Measurements from ENCODE around the gene SYNDIG1. TPM values are rescaled to one million over a fixed set of nuclear protein-coding genes. Genes with fewer than 3 reads are reported as not detected.

The SYNDIG1 gene
- total RNA-seq, 4 donors from 2014 or later, result 5.1 to 15.9 (median 14.3) TPM

DNA sequence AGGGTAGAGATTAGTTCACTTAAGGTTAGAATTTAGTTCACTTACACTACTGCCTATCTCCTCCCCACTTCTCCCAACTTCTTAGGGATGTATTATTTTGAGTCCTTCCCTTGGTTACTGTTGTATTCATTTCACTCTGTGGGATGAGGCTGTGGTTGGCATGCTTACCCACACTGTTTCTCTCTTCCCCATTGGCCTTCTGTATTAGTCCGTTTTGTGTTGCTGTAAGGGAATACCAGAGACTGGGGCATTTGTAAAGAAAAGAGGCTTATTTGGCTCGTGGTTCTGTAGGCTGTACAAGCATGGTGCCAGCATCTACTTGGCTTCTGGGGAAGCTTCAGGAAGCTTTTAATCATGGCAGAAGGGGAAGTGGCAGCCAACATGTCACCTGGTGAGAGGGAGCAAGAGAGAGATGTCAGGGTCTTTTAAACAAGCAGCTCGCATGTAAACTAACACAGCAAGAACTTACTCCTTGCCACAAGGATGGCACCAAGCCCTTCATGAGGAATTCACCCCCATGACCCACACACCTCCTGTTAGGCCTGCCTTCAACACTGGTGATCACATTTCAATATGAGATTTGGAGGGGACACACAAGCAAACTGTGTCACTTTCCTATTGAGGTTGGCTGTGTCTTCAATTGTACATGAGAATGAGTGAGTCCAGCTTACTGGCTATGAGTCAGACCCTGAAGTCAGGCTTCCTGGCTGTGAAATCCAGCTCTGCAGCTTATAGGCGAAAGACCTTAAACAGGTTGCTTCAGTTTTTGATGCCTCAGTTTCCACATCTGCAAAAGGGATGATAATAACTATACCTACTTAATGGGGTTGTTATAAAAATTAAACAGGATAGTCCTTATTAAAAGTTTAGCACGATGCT, 53.3 kb downstream of the SYNDIG1 start:
- Histone ChIP-seq H3K27ac (no peak overlapping the region), H3K4me1 (no peaks in the 10 kb centered on the region), H3K27me3 (no peaks in the 10 kb centered on the region), H3K4me3 (no peak overlapping the region), H3K9me3 (no peaks in the 10 kb centered on the region), H3K36me3 (no peaks in the 10 kb centered on the region)
- TF ChIP-seq EP300 (IDR thresholded peaks at IDR 0.05) (no peak), POLR2A (IDR thresholded peaks at IDR 0.05) (no peak)
- TF ChIP-seq, protein P1, sequence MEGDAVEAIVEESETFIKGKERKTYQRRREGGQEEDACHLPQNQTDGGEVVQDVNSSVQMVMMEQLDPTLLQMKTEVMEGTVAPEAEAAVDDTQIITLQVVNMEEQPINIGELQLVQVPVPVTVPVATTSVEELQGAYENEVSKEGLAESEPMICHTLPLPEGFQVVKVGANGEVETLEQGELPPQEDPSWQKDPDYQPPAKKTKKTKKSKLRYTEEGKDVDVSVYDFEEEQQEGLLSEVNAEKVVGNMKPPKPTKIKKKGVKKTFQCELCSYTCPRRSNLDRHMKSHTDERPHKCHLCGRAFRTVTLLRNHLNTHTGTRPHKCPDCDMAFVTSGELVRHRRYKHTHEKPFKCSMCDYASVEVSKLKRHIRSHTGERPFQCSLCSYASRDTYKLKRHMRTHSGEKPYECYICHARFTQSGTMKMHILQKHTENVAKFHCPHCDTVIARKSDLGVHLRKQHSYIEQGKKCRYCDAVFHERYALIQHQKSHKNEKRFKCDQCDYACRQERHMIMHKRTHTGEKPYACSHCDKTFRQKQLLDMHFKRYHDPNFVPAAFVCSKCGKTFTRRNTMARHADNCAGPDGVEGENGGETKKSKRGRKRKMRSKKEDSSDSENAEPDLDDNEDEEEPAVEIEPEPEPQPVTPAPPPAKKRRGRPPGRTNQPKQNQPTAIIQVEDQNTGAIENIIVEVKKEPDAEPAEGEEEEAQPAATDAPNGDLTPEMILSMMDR (IDR thresholded peaks at IDR 0.05), result no peak
- WGBS, 2 donors, result 72 to 83% methylated on average over 5 of the region's 5 CpGs
- no peak for DNase-seq (ENCODE audit: low spot score in 2 of 2)

DNA sequence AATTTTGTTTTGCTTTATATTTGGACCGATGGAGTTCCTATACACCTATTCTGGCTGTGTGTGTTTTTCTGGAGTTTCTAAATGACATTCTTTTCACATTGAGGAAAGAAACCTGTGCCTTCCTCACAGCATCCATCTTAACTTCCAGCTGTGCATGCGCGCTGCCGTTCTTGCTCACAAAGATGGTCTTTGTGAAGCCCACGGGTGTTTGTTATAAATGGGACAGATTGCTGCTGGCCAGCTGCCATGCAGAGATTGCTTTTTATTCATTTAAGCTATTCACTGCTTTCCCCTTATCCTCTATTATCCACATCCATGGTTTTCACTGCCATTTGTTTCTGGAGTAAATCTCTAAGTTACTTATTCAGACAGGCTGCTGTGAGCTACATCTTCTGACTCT, 54.2 kb downstream of the SYNDIG1 start:
- H3K9me3 ChIP-seq, result no peaks in the 10 kb centered on the region
- H3K27me3 ChIP-seq, result no peaks in the 10 kb centered on the region
- no peaks in the 10 kb centered on the region for H3K36me3 ChIP-seq
- no peaks in the 10 kb centered on the region for H3K4me1 ChIP-seq
- 39% methylated on average over 5 of the region's 5 CpGs for WGBS, 2 donors
- TF ChIP-seq EP300 (IDR thresholded peaks at IDR 0.05), result no peak
- no peak for TF ChIP-seq POLR2A (IDR thresholded peaks at IDR 0.05)
- TF ChIP-seq, protein P1 (IDR thresholded peaks at IDR 0.05), result no peak
- no peak for DNase-seq (ENCODE audit: low spot score in 2 of 2)
- H3K27ac ChIP-seq, result no peak overlapping the region
- H3K4me3 ChIP-seq, result no peak overlapping the region

DNA sequence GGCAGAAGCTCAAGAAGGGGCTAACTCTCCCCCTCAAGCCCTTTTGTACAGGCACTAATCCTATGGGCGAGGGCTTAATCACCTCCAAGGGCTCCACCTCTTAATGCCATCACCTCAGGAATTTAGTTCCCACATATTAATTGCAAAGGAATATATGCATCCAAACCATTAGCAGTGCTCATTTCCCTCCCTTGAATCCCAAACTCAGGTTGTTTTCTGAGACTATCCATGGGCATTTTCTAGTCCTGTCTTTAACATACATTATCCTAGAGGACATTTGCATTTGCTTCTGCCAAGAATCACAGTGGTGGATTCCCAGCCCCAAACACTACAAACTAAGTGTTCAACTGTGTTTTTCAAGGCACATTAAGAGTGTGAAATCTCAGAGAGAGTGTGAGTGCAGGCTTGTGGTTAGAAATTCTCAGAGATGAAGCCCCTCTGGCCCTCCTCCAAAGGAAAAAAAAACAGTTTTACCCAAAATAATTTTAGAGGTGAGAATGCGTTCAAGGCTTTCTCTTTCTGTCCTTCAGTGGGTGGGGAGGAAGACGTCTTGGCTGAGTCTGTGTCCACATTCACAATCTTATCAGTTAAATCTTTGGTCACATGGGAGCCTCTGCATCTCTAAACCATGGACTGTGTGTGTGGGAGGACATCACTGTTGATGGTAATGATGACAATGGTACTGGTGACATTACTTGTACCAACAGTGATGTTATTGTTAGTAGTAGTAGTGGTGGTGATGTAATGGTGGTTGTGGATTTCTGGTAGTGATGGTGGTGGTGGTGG, 59.3 kb downstream of the SYNDIG1 start:
- DNase-seq (ENCODE audit: low spot score in 2 of 2), result no peak
- TF ChIP-seq POLR2A (IDR thresholded peaks at IDR 0.05) (no peak), EP300 (IDR thresholded peaks at IDR 0.05) (no peak)
- TF ChIP-seq, protein P1 (IDR thresholded peaks at IDR 0.05), result no peak
- Histone ChIP-seq H3K27me3 (no peaks in the 10 kb centered on the region), H3K4me1 (no peaks in the 10 kb centered on the region), H3K4me3 (no peak overlapping the region), H3K27ac (no peak overlapping the region), H3K36me3 (no peaks in the 10 kb centered on the region), H3K9me3 (no peaks in the 10 kb centered on the region)
- 62 to 75% methylated on average over 3 of the region's 3 CpGs for WGBS, 2 donors

DNA sequence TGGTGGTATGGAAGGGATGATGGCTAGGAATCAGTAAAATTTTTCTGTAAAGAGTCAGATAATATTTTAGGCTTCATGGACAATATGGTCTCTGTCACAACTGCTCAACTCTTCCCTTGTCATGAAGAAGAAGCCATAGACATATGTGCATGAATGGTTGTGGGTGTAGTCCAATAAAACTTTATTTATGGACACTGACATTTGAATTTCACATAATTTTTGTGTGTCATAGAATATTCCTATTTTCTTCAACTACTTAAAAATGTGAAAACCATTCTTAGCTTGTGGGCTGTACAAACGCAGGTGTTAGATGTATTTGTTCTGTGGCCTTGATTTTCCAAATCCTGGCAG, 59.9 kb downstream of the SYNDIG1 start:
- no peak for DNase-seq (ENCODE audit: low spot score in 2 of 2)
- Histone ChIP-seq H3K4me1 (no peaks in the 10 kb centered on the region), H3K27ac (no peak overlapping the region), H3K36me3 (no peaks in the 10 kb centered on the region), H3K27me3 (no peaks in the 10 kb centered on the region), H3K9me3 (no peaks in the 10 kb centered on the region), H3K4me3 (no peak overlapping the region)
- whole genome bisulfite sequencing, 2 donors, result 80 to 97% methylated on average over 1 of the region's 1 CpG
- TF ChIP-seq, protein P1 (IDR thresholded peaks at IDR 0.05), result no peak
- TF ChIP-seq EP300 (IDR thresholded peaks at IDR 0.05), result no peak
- no peak for TF ChIP-seq POLR2A (IDR thresholded peaks at IDR 0.05)

DNA sequence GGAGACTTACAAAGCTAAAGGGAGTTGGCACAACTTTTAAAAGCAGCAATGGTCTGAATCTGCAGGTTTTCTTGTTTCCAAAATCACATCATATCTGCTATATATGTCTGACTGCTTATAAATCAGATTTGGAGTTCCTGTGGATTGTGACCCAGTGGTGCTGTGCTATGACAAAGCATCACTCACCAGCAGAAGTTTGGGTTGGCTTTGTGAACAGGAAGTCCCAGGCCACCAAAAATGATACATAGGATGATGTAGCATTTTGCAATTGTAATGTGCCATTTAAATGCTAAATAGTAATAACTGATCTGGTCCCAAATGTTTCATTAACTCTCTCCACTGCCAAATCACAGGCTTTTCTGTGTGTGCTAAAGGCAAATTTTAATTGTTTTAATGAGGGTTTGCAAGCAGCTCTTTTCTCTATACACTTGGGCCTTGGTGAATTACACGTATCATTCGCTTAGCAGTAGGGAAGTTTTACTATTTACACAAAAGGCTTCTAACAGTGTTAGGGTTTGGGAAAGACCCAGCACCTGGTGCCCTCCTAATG, 60.8 kb downstream of the SYNDIG1 start:
- Histone ChIP-seq H3K4me3 (no peak overlapping the region), H3K9me3 (no peaks in the 10 kb centered on the region), H3K27me3 (no peaks in the 10 kb centered on the region), H3K4me1 (no peaks in the 10 kb centered on the region), H3K36me3 (no peaks in the 10 kb centered on the region), H3K27ac (no peak overlapping the region)
- 74 to 75% methylated on average over 2 of the region's 2 CpGs for WGBS, 2 donors
- no peak for DNase-seq (ENCODE audit: low spot score in 2 of 2)
- TF ChIP-seq, protein P1 (IDR thresholded peaks at IDR 0.05), result no peak
- TF ChIP-seq EP300 (IDR thresholded peaks at IDR 0.05) (no peak), POLR2A (IDR thresholded peaks at IDR 0.05) (no peak)

Measured in tibial nerve (tissue), 4 donors.